B cell (primary cell): ENCODE measurements around the gene UNC13D. TPM values are rescaled to one million over a fixed set of nuclear protein-coding genes. Genes with fewer than 3 reads are reported as not detected.
A peak's percentile ranks its signal among the peaks of the same experiment; 100 is the strongest.

ENCODE experiments used
- ATAC-seq: fragments of 200-7000 bp; cut with Tn5 transposase; one replicate; pipeline ENCODE4 v1.10.0; 2021; ENCODE audit warnings: low read depth, mild to moderate bottlenecking, moderate number of reproducible peaks, moderate library complexity
- CTCF ChIA-PET: fragments of 350-600 bp; sonication (Branson Sonifier 250); formaldehyde crosslinking; loops from one replicate; lab custom pipeline; 2021; ENCODE audit warnings: antibody characterized with exemption, inconsistent platforms; lab: Charles Lee
- POLR2A ChIA-PET: fragments of 350-600 bp; sonication (Branson Sonifier 250); formaldehyde crosslinking; loops from one replicate; lab custom pipeline; 2021; ENCODE audit warnings: antibody characterized with exemption; lab: Charles Lee
- DNase-seq: peaks from one replicate; pipeline ENCODE4 v3.0.0; 2013
- H2AFZ ChIP-seq: 2 replicates; pipeline ENCODE4 v1.6.1; 2012; ENCODE audit warnings: mild to moderate bottlenecking, low read depth, low read length; ENCODE audit not compliant: insufficient read depth, poor library complexity, severe bottlenecking
- H3K27ac ChIP-seq, 2 donors: 1 replicate in 1 of 2; 2 replicates in 1 of 2; pipeline ENCODE4 v1.5.1; 2012 to 2013; ENCODE audit warnings: low read length in 2 of 2, mild to moderate bottlenecking in 2 of 2, moderate library complexity in 1 of 2
- H3K27me3 ChIP-seq, 4 experiments: fragments of 200-600 bp in 1 of 4; sonication (generic) in 1 of 4; replicated peaks in 1 of 4; 1 replicate in 2 of 4; 2 replicates in 2 of 4; pipeline versions ENCODE4 v1.6.1 to v1.7.0; 2013 to 2016; ENCODE audit warnings: low read length in 3 of 4, mild to moderate bottlenecking in 2 of 4, mixed read lengths in 1 of 4, moderate library complexity in 1 of 4; ENCODE audit not compliant: insufficient read depth in 4 of 4, control insufficient read depth in 3 of 4; ENCODE audit errors: control extremely low read depth in 1 of 4
- H3K36me3 ChIP-seq, 2 experiments: replicated peaks in 1 of 2; 1 replicate in 1 of 2; 2 replicates in 1 of 2; pipeline versions ENCODE4 v1.6.1 to v1.7.1; 2013; ENCODE audit warnings: low read length in 1 of 2; ENCODE audit not compliant: insufficient read depth in 2 of 2, control insufficient read depth in 1 of 2; ENCODE audit errors: control extremely low read depth in 1 of 2, extremely low read depth in 1 of 2
- H3K4me1 ChIP-seq, 2 donors: fragments of 200-600 bp in 1 of 2; sonication (generic) in 1 of 2; 1 replicate in 1 of 2; 2 replicates in 1 of 2; pipeline versions ENCODE4 v1.5.1 to v1.6.1; 2013 to 2017; ENCODE audit warnings: low read length in 2 of 2; ENCODE audit not compliant: control insufficient read depth in 2 of 2, insufficient read depth in 2 of 2
- H3K4me2 ChIP-seq: replicated peaks from 2 replicates; pipeline ENCODE3; 2012; ENCODE audit warnings: mild to moderate bottlenecking, low read depth, low read length; ENCODE audit not compliant: poor library complexity, severe bottlenecking
- H3K4me3 ChIP-seq, 5 experiments: fragments of 200-600 bp in 1 of 5; sonication (generic) in 1 of 5; 1 replicate in 3 of 5; 2 replicates in 2 of 5; pipeline versions ENCODE4 v1.5.1 to v1.7.0; 2011 to 2016; ENCODE audit warnings: low read length in 4 of 5, mild to moderate bottlenecking in 4 of 5, low read depth in 2 of 5, control low read depth in 1 of 5, moderate library complexity in 1 of 5; ENCODE audit not compliant: insufficient read depth in 1 of 5; ENCODE audit errors: control extremely low read depth in 1 of 5, extremely low read depth in 1 of 5
- H3K79me2 ChIP-seq: fragments of 200-600 bp; sonication (generic); one replicate; pipeline ENCODE4 v1.6.0; 2016; ENCODE audit warnings: low read length; ENCODE audit not compliant: control insufficient read depth, insufficient read depth
- H3K9ac ChIP-seq: fragments of 200-600 bp; sonication (generic); 2 replicates; pipeline ENCODE4 v1.6.1; 2017; ENCODE audit warnings: mild to moderate bottlenecking, low read length, moderate library complexity
- H3K9me3 ChIP-seq, 3 donors: one replicate each; pipeline versions ENCODE4 v1.6.1 to v1.7.1; 2013; ENCODE audit warnings: low read length in 2 of 3; ENCODE audit not compliant: control insufficient read depth in 2 of 3, insufficient read depth in 1 of 3; ENCODE audit errors: control extremely low read depth in 1 of 3
- H4K20me1 ChIP-seq: 2 replicates; pipeline ENCODE4 v1.6.0; 2012; ENCODE audit warnings: mild to moderate bottlenecking, low read length; ENCODE audit not compliant: insufficient read depth, control insufficient read depth, poor library complexity, severe bottlenecking
- H3K27ac Mint-ChIP-seq: one replicate; pipeline ENCODE4 v1.8.0; 2021; ENCODE audit warnings: mixed read lengths
- H3K27me3 Mint-ChIP-seq: one replicate; pipeline ENCODE4 v1.8.0; 2021; ENCODE audit warnings: mixed read lengths
- H3K4me1 Mint-ChIP-seq: one replicate; pipeline ENCODE4 v1.8.0; 2021; ENCODE audit warnings: mixed read lengths
- H3K4me3 Mint-ChIP-seq: one replicate; pipeline ENCODE4 v1.8.0; 2021; ENCODE audit warnings: mixed read lengths
- H3K9me3 Mint-ChIP-seq: one replicate; pipeline ENCODE4 v1.8.0; 2022; ENCODE audit warnings: mixed read lengths; ENCODE audit not compliant: insufficient read depth
- CTCF ChIP-seq: fragments of 200-600 bp; IDR thresholded peaks from one replicate; pipeline ENCODE4 v1.8.0; 2022; ENCODE audit warnings: antibody characterized with exemption, mild to moderate bottlenecking
- EZH2 ChIP-seq: IDR thresholded peaks from 2 replicates; pipeline ENCODE4 v1.6.1; 2012; ENCODE audit warnings: borderline replicate concordance, low read depth, mild to moderate bottlenecking, moderate library complexity, low read length; ENCODE audit not compliant: insufficient read depth, poor library complexity, severe bottlenecking
- WGBS: methylation state at CpG from one replicate; pipeline ENCODE4 v1.1.5; 2013; ENCODE audit warnings: missing lambda C conversion rate; ENCODE audit not compliant: insufficient coverage; 5-methylcytosine and 5-hydroxymethylcytosine counted together
- intact Hi-C: fragments of 100-400 bp; cut with micrococcal nuclease; formaldehyde crosslinking; loops from one replicate; pipeline ENCODE4 v1.10.0; 2022
- polyA plus RNA-seq: library from polyadenylated mRNA; depleted of rRNA; stranded (reverse); fragments of >200 nt; gene quantifications from 2 replicates; pipeline ENCODE4 v1.2.3, GENCODE V29; 2012
- total RNA-seq, 2 donors: library from RNA; stranded (reverse); fragments of 120-200 nt in 1 of 2; gene quantifications; 1 replicate in 1 of 2; 2 replicates in 1 of 2; pipeline versions ENCODE4 v1.2.3 to v1.2.4, GENCODE V29; 2013 to 2022

UNC13D gene
- total and polyA plus RNA-seq, 2 donors (not counting 1 experiment from before 2014, with no cell fraction given): 101 to 107 TPM

GRCh38 chr17:75783803-75784472 is 60.3 kb downstream of the UNC13D start:
- Histone ChIP-seq H3K9me3 (no peaks in the 10 kb centered on the region), H3K4me2 (peak overlapping the region; percentile 83), H2AFZ (peak overlapping the region; percentile 65), H3K9ac (peak overlapping the region; percentile 88), H3K79me2 (peaks cover 45% of the 10 kb centered on the region), H3K4me3 (peak overlapping the region; percentile 63 to 83 (median 76)), H3K27ac (peak overlapping the region; percentile 100), H4K20me1 (peaks cover 6% of the 10 kb centered on the region), H3K36me3 (peaks cover 0 to under 1% of the 10 kb centered on the region in 2 experiments), H3K27me3 (no peaks in the 10 kb centered on the region), H3K4me1 (peaks cover 42 to 49% of the 10 kb centered on the region in 2 donors)
- intact Hi-C loops: loop anchor here (1.0 to 2.0 kb wide), 8 partner anchors 19 to 943 kb away; partner anchors contain the start of genes FBF1, GALK1, JMJD6 and METTL23
- ATAC-seq (peak; percentile 2), DNase-seq (no peak)
- POLR2A ChIA-PET: interaction anchor here (0.6 to 5.5 kb wide), 16 partner anchors 8 to 267 kb away, joined by 3 to 38 read pairs (median 5); partner anchors contain the start of genes GALK1, TRIM65, TSEN54 and UNC13D
- Mint-ChIP-seq H3K4me1 (peaks cover 53% of the 10 kb centered on the region), H3K4me3 (peak overlapping the region; percentile 96), H3K27me3 (no peaks in the 10 kb centered on the region), H3K9me3 (peaks cover 3% of the 10 kb centered on the region), H3K27ac (peak overlapping the region; percentile 100)
- CTCF ChIA-PET: interaction anchor here (0.5 to 5.2 kb wide), 20 partner anchors 7 to 487 kb away, joined by 3 to 33 read pairs (median 4); partner anchors contain the start of genes GALK1, MRPL38, UNC13D and WBP2
- TF ChIP-seq EZH2 (no peak), CTCF (no peak)
- WGBS: 68% methylated on average over 18 of the region's 20 CpGs
